ENCODE measurements around the gene MAP1LC3A.

The MAP1LC3A gene

GRCh38 chr20:34549291-34549928 lies 9.1 kb upstream of the MAP1LC3A start:
- DNase-seq (ENCODE audit: low spot score): no peak

- no peak for DNase-seq (ENCODE audit: low spot score)
Measured at GRCh38 chr20:34549929-34550305, 8.6 kb upstream of the MAP1LC3A start.

- DNase-seq (ENCODE audit: low spot score): no peak
Measured at GRCh38 chr20:34552569-34552968, 5.9 kb upstream of the MAP1LC3A start.

GRCh38 chr20:34553366-34553867 lies 5.1 kb upstream of the MAP1LC3A start:
- no peak for DNase-seq (ENCODE audit: low spot score)

- no peak for DNase-seq (ENCODE audit: low spot score)
Measured at GRCh38 chr20:34557936-34558319, 590 bp upstream of the MAP1LC3A start.

GRCh38 chr20:34559311-34560140 lies 1.0 kb downstream of the MAP1LC3A start:
- no peak for DNase-seq (ENCODE audit: low spot score)

GRCh38 chr20:34560141-34560523 lies 1.6 kb downstream of the MAP1LC3A start:
- no peak for DNase-seq (ENCODE audit: low spot score)

- no peak for DNase-seq (ENCODE audit: low spot score)
Measured at GRCh38 chr20:34560614-34561013, 2.1 kb downstream of the MAP1LC3A start.

- no peak for DNase-seq (ENCODE audit: low spot score)
Measured at GRCh38 chr20:34561661-34562060, 3.1 kb downstream of the MAP1LC3A start.

- DNase-seq (ENCODE audit: low spot score): peak; percentile 70
Measured at GRCh38 chr20:34562641-34563040, 4.1 kb downstream of the MAP1LC3A start.

GRCh38 chr20:34564833-34565232 lies 6.3 kb downstream of the MAP1LC3A start:
- no peak for DNase-seq (ENCODE audit: low spot score)

- no peak for DNase-seq (ENCODE audit: low spot score)
Measured at GRCh38 chr20:34566978-34567891, 8.7 kb downstream of the MAP1LC3A start.

- DNase-seq (ENCODE audit: low spot score): no peak
Measured at GRCh38 chr20:34567892-34568865, 9.7 kb downstream of the MAP1LC3A start.

- DNase-seq (ENCODE audit: low spot score): no peak
Measured at GRCh38 chr20:34569598-34569997, 11.1 kb downstream of the MAP1LC3A start.

- DNase-seq (ENCODE audit: low spot score): no peak
Measured at GRCh38 chr20:34570859-34571306, 12.4 kb downstream of the MAP1LC3A start.

- DNase-seq (ENCODE audit: low spot score): no peak
Measured at GRCh38 chr20:34571753-34572152, 13.2 kb downstream of the MAP1LC3A start.

GRCh38 chr20:34573541-34574300 lies 15.2 kb downstream of the MAP1LC3A start:
- DNase-seq (ENCODE audit: low spot score): no peak

GRCh38 chr20:34574426-34574825 lies 15.9 kb downstream of the MAP1LC3A start:
- no peak for DNase-seq (ENCODE audit: low spot score)

GRCh38 chr20:34574861-34575260 lies 16.3 kb downstream of the MAP1LC3A start:
- no peak for DNase-seq (ENCODE audit: low spot score)

- DNase-seq (ENCODE audit: low spot score): no peak
Measured at GRCh38 chr20:34575271-34575670, 16.8 kb downstream of the MAP1LC3A start.
